Activated CD8-positive, alpha-beta memory T cell treated with anti-CD3 and anti-CD28 coated beads for 1 hour (primary cell): ENCODE measurements around the gene MR1.

Source experiments
- DNase-seq, 2 donors: peaks; one replicate each; pipeline ENCODE4 v3.0.0-alpha.2; 2020; ENCODE audit warnings: low read depth in 1 of 2; ENCODE audit errors: extremely low read depth in 1 of 2

The MR1 gene

GRCh38 chr1:181062836-181063428 lies 29.1 kb downstream of the MR1 start:
- no peak for DNase-seq

DNA sequence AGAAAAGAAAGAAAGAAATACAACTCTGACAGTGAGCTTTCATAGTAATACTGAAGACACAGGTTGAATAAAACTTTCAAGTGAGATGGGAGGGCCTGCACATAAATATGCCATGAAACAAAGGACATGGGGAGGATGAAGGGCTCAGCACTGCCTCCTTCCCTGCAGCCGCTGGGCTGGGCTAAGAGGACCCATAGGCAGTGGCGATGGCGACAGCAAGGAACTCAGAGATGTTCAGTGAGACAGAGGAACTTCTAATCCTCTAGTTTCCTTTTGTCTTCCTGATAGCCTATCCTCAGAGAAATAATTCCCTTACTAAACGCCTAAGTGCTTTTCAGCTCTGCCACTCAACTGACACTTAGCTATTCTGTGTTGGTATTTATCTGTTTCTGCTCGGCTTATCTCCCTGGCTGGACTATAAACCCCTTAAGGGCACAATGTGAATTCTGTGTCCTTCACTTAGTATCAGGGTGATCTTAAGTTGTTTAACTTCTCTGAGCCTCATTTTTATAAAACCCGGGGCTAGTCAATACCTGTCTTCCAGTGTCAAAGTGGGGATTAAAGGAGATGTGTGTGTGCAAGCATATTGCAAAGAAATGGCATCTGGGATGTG lies 30.3 kb downstream of the MR1 start:
- no peak for DNase-seq

DNA sequence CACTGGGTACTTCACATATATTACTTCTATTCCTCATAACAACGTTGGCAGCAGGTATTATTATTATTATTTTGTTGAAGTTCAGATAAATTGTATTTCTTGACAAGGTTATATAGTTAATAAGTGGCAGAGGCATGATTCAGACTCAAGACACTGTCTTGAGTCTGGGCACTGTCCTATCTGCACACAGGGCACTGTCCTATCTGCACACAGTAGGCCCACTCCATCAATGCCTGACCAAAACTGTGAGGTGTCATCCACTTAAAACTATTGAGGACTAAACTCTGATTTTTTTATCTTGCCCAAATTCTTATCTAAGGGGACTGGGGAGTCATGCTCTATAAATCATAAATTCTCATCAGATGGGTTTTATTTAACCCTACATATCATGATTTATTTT lies 30.9 kb downstream of the MR1 start:
- DNase-seq = no peak

GRCh38 chr1:181073638-181074037 lies 39.9 kb downstream of the MR1 start:
- DNase-seq = no peak

DNA sequence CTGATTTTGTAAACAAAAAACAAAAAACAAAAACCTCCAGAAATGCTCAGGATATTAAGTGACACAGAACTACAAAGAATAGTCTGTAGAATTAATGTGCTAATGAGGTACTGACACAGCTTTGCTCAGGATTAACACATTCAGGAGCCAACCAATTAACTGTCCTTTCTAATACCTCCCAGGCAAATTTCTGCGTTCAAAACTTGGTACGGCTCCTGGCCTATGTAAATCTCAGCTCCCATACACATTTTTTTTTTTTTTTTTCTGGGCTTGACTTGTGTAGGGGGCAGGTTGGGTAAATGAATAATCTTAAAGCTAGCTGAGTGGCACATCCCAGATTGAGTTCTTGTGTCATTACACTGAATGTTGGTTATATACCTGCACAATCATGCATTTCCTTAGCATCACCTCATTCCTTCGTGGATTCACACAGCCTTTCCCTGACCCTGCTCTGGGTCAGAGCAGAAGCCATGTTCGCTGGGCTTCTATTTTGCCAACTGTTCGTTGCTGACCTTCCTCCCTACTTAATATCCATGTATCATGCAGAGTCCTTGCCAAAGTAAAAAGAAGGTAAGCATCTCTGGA lies 42.1 kb downstream of the MR1 start:
- no peak for DNase-seq

DNA sequence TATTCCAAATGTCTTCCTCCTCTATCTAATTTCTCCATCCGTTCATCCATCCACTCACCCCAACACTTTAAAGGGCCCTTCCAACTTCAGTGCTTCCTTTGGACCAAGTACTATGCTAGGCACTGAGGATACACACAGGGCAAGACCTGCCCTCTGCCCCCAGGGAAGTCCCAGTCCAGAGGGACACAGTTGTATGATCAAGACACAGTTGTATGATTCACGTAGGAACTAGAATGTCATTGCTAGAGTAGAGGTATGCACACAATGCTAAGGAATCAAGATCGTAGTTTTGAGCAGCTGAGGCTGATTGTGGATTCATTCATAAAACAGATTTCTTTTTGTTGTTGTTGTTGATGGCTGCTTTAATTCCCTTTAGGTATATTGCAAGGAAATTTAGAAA lies 43.1 kb downstream of the MR1 start:
- no peak for DNase-seq

DNA sequence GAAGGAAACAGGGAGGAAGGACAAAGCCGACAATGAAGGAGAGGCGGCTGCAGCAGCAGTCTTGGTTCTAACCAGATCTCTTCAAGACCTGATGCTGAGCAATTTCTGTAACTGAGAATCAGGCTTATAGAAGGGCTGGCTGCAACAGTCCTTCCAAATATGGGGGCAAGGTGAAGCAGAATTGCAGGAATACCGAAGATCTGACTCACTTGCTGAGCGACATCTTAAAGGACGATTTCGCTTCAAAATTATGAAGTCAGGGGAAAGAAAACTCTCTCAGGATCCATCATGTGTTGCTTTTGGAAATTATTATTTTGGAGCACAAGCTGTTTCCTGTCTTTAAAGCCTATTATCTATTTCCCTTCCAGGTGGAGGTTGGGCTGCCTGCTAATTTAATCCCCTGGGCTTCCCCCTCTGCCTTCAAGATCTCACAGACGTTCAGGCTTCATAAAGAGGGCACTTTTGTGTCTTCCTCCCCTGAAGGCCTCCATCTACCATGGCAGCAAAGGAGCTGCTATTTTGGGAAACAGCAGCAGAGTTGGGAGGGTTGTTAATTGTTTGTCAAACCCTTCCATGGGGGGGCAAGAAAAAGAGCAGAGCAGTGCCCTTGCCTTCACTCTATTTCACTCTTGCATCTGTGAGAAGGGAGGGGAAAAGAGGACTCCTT lies 43.9 kb downstream of the MR1 start:
- DNase-seq = no peak

DNA sequence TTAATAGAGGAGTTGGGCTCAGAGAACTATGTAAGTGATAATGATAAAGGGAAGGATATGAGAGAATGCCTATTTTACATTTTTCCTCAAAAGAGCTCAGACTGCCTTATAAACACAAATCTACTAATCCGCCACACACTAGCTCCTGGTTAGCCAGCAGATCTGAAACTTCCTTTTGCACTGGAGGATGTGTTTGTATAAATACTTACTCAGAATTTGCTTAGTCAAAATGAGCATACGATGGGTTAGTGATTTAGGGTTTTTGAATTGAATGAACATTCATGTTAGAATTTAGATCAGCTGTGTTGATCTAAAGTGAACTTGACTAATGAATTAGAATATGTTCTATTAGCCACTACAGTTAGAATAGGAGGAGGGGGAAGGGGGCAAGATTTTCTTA lies 45.6 kb downstream of the MR1 start:
- no peak for DNase-seq

GRCh38 chr1:181079920-181080319 lies 46.1 kb downstream of the MR1 start:
- DNase-seq = no peak

- DNase-seq = no peak
Measured at GRCh38 chr1:181080556-181080955, 46.8 kb downstream of the MR1 start.

GRCh38 chr1:181081395-181081794 lies 47.6 kb downstream of the MR1 start:
- no peak for DNase-seq

DNA sequence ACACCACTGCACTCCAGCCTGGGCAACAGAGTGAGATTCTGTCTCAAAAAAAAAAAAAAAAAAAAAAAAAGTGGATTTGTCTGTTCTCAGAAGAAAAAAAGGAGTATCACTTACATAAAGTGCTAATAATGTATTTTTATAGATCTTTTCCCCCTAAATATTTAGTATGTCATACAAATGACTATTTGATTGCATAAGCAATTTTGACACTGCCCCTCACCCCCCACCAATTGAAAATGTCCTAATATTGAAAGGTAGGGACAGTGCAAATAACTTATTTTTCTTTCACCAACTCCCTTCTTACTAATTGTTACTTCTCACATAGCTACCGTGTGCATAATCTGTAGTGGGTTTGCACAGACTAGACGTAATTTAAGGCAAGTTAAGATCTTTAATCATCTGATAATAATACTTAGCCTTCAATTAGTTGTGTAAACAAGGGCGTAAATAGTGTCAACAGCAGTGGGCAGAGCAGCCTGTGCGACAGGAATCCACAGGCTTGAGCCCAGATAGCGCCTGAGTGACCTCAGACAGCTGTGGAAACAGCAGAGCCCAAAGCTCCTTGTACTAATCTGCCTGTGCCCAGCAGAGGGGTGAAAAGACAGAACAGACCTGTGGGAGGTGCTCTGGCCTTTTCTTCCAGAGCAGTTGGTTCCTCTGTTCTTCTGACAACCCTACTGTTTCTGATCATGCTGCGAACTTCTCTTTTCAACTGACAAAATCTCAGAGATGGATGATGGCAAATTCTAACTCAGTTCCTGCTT lies 50.2 kb downstream of the MR1 start:
- no peak for DNase-seq

GRCh38 chr1:181084606-181084969 lies 50.8 kb downstream of the MR1 start:
- DNase-seq = no peak

GRCh38 chr1:181086091-181086490 lies 52.3 kb downstream of the MR1 start:
- no peak for DNase-seq

DNA sequence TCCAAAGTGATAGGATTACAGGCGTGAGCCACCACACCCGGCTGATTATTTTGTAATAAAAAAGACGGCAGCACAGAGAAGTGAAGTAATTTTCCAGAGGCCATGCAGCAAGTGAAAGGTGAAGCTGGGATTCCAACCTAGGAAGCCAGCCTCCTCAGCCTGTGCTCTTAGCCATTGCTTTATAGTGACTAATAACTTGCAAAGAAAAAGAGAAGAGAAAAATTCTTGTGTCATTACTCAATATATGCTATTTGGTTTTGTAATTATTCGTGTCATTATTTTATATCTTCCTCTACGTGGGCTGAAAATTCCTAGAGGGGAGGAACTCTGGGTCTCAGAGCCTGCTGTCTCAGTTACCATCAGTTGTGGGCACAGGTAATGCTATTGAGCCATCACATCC lies 53.1 kb downstream of the MR1 start:
- no peak for DNase-seq

DNA sequence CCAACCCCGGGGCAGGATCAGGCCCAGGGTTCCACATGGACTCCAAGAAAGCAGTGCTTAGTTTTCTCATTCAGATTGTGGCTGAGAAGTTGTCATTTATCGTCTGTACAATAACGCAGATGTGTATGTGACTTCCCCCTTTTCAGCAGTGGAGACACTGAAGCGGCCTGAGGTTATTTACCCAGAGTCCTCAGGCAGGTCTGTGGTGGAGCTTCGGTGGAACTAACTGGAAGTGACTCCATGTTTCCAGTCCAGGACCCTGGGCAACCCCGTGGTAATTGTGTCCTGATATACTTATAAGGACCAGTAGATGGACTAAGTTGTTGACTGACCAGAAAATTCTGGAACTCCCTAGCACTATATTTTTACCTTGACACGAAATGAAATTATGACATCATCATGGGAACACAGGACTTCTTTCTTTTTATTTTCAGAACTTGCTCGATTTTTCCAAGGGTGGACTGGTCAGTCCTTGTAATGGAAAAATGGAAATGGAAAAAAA lies 53.7 kb downstream of the MR1 start:
- DNase-seq = no peak

- DNase-seq = peak; percentile 91 to 92
Measured at GRCh38 chr1:181088079-181089016, 54.6 kb downstream of the MR1 start, which contains the start of gene IER5. IER5 (plus strand) TSS chr1:181088700; CDS start chr1:181088903, 203 bp downstream.

DNA sequence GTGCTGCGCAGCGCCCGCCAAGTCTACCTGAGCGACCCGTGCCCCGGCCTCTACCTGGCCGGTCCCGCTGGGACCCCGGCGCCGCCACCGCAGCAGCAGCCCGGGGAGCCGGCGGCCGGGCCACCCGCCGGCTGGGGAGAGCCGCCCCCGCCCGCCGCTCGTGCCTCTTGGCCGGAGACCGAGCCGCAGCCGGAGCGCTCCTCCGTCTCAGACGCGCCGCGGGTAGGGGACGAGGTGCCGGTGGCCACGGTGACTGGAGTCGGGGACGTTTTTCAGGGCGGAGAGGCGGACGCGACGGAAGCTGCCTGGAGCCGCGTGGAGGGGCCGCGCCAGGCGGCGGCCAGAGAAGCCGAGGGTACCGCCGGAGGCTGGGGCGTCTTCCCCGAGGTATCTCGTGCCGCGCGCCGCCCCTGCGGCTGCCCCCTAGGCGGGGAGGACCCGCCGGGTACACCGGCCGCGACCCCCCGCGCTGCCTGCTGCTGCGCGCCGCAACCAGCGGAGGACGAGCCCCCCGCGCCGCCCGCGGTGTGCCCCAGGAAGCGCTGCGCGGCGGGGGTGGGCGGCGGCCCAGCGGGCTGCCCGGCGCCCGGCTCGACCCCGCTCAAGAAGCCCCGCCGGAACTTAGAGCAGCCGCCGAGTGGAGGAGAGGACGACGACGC lies 55.4 kb downstream of the MR1 start:
- DNase-seq = peak in 1 of 2 donors; percentile 14
